Hippocampal formation (tissue), 2 donors: Measurements from ENCODE around the gene FMN2.
"Not testable (repeated sequence)": the region's sequence is repeated elsewhere in the genome, so short reads cannot be mapped to it uniquely, and the experiment has no call there.

Source experiments
- DNase-seq, 2 donors: peaks; one replicate each; lab custom pipeline; 2025; lab: John Stamatoyannopoulos, UW

FMN2 gene

GRCh38 chr1:240362826-240363225, 271.1 kb downstream of the FMN2 start:
- DNase-seq: no peak

- no peak for DNase-seq
Observed at GRCh38 chr1:240363315-240363714, 271.6 kb downstream of the FMN2 start.

- no peak for DNase-seq
Observed at GRCh38 chr1:240363914-240364313, 272.2 kb downstream of the FMN2 start.

DNA sequence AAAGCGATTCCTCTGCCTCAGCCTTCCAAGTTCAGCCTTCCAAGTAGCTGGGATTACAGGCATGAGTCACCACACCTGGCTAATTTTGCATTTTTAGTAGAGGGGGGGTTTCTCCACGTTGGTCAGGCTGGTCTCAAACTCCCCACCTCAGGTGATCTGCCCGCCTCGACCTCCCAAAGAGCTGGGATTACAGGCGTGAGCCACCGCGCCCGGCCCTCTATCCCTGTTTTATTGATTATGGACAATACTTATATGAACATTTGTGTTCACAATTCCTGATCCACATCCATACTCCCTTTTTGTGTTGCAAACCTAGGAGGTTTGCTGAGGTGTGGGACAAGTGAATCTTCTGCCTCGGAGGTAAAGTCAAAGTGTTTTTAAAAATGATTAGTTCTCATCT, 275.0 kb downstream of the FMN2 start:
- no peak for DNase-seq

GRCh38 chr1:240385551-240385950, 293.9 kb downstream of the FMN2 start:
- no peak for DNase-seq

DNA sequence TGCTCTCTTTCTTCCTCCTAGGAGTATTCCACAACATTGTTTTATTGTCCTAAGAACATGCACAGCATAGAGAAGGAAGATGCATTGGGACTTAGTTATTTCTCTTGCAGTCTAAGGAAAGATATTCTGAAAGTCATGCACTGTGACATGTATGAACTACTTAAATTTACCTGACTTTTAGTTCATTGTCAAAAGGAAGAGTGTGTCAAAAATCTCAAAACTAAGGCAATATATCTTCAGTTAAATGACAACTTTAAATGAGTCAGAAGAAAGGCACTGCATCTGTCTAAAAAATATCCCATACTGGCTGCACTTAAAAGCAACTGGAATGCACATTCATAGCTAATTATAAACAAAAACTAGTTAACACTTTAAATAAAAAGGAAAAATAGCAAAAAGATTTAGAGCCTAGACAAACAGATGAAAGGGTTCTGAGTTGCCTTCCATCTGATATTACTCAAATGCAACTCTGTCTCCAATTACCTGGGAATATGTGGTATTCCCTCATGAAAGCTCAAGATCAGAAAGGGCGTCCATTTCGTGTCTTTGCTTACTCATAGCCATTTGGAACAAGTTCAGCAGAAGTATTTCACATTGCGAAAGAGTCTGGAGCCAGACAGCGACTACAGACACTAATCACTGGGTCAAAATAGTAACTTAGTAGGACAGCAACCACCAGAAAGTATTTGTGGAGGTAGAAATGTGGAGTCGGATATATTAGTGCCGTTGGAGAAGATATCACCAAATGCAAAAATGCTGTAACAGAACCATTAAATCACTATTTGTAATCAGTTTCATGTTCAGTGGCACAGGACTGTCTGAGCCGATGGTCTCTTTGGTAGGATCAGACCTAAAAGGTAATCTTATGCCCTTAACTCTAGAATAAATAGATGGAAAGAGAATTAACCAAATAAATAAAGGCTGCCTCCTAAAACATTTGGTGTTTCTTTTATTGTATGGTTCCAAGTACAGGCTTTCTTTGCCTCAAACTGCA, 294.6 kb downstream of the FMN2 start:
- no peak for DNase-seq

- DNase-seq: no peak
Observed at GRCh38 chr1:240387051-240387450, 295.4 kb downstream of the FMN2 start.

DNA sequence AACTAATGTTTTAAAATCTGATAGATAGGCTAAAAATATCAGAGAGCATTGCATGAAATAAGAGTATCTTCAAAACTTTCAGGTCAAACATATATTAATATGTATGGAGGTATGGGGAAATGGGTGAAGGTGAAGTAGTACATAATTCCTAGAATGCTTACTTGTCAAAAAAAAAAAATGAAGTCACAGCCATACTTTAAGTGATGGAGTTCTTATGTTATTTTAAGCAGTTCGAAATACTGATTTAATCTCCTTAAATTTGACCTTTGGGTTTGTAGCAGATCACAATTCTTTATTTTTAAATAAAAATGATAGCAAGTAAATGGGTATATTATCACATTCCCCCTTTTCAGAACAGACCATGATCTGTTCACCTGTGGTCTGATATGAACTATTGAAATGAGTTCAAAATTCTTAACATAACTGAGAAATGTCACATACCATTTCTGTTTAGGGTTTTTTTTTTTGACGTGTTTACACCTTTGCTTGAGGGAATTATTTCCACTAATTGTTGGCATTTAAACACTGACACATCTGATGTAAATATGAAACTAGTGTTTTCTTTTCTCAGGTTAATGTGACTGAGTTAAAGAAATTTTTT, 300.1 kb downstream of the FMN2 start:
- DNase-seq: no peak

DNA sequence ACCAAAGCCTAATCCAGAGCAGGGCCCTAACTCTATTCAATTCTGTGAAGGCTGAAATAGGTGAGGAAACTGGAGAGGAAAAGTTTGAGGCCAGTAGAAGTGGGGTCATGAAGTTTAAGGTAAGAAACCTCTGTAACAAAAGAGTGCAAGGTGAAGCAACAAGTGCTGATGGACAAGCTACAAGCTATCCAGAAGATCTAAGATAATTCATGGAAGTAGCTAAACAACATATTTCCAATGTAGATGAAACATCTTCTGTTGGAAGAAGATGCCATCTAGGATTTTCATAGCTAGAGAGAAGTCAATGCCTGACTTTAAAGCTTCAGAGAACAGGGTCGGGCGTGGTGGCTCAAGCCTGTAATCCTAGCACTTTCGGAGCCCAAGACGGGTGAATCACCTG, 302.7 kb downstream of the FMN2 start:
- DNase-seq: no peak

GRCh38 chr1:240395336-240395735, 303.7 kb downstream of the FMN2 start:
- DNase-seq: no peak

GRCh38 chr1:240399381-240399780, 307.7 kb downstream of the FMN2 start:
- DNase-seq: peak in 1 of 2 donors; percentile 53

DNA sequence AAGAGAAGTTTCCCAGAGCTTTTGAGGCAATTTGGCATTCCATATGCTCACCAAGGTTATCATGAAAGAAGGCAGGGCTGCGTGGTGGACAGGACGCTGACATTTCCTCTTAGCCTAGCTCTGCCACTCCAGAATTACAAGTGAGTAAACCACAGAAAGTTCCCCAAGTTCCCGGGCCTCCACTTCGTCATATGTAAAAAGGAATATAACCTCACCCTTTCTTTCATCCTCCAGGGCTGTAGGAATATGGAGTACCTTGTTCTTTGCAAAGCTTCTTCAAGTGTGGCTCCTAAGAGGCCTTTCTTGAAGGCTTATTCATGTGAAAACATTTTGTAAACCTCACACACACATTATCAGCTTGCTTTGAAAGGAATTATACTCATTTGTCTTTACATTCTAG, 310.0 kb downstream of the FMN2 start:
- DNase-seq: no peak

GRCh38 chr1:240402326-240402725, 310.6 kb downstream of the FMN2 start:
- DNase-seq: no peak

DNA sequence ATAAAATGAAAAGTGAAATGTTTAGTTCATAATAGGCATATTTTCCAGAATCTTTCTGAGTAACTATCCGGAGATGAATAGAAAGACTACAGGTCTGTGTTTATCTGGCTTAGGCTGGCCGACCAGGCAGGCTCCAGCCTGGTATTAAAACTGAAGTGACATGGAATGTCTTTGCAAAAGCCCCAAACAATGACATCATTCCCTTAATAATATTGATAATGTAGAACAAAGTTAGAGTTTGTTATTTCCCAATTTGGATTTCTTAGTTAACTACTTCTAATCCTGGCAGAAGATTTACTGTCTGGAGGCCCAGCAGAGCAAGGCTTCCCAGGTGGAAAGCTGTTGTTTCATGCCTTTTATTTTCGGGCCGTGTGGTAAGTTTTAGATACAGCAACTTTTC, 312.6 kb downstream of the FMN2 start:
- DNase-seq: no peak

DNA sequence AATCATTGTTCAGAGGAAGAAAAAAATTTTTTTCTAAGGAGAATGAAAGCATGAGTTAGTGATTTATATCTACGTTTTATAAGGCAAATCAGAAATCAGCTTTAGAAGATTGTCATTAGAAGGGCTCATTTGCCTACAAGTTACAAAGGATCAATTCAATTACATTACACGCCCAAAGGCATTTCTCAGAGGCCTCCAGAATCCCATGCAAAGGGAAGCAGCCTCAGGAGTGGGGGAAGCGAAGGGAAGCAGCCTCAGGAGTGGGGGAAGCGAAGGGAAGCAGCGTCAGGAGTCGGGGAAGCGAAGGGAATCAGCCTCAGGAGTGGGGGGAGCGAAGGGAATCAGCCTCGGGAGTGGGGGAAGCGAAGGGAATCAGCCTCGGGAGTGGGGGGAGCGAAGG, 314.1 kb downstream of the FMN2 start:
- DNase-seq: no peak

DNA sequence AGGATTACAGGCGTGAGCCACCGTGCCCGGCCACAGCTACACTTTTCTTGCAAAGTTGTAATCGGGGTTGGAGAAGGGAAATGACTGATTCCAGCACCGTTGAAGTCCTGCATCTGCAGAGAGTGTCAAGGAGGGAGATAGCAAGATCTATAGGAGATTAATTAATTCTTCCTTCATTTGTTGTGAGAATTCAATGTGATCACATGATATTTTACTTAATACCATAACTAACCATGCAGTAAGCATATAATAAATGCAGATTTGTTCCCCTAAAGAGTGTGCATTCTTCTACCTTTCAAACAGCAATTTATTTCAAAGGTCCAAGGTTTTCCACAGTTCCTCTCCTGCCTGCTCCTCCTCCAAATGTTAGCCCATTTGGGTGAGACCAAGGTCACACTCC, 315.7 kb downstream of the FMN2 start:
- no peak for DNase-seq

GRCh38 chr1:240409615-240410014, 317.9 kb downstream of the FMN2 start:
- no peak for DNase-seq

DNA sequence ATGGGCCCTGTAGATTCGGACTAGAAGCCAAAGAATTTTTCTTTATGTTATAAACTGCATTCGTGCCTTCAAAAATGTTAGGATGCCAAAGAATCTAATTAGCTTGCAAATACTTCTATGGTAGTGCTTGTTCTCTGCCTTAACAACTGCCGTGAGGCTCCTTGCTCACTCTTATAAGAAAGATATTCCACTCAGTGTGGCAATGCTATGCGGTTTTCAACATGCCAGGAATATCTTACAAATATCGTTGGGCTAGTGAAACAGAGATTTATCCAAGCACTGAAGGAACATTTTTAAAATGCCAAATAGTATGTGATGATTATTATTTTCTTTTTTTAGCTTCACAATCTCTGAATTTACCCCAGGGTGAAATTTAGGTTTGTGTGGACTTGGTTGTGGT, 322.0 kb downstream of the FMN2 start:
- DNase-seq: no peak

DNA sequence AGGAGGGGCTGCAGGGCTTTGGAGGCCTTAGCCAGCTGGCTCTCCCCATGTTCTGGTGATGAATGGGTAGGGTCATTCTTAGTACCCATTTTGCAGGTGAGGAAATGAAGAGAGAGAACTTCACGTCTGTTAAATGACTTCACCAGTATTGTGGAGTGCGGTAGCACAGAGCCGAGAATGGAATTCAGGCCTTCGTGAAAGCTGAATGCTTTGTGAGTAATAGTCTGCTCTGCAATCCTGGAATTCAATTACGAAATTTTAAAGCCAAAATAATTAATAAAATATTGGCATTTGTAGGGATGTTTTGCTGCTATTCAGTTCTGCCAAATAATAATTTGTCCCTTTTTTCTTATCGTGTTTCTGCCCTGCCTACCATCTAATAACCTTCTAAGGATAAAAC, 322.6 kb downstream of the FMN2 start:
- no peak for DNase-seq

DNA sequence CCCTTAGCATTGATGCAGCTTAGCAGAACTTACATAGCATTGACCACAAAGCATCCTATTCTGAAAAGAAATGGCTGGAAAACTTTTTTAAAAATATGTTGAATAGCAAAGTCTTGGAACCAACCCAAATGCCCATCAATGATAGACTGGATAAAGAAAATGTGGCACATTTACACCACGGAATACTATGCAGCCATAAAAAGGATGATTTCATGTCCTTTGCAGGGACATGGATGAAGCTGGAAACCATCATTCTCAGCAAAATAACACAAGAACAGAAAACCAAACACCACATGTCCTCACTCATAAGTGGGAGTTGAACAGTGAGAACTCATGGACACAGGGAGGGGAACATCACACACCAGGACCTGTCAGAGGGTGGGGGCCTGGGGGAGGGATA, 323.3 kb downstream of the FMN2 start:
- DNase-seq: not testable (repeated sequence)

GRCh38 chr1:240415532-240415931, 323.8 kb downstream of the FMN2 start:
- DNase-seq: no peak

DNA sequence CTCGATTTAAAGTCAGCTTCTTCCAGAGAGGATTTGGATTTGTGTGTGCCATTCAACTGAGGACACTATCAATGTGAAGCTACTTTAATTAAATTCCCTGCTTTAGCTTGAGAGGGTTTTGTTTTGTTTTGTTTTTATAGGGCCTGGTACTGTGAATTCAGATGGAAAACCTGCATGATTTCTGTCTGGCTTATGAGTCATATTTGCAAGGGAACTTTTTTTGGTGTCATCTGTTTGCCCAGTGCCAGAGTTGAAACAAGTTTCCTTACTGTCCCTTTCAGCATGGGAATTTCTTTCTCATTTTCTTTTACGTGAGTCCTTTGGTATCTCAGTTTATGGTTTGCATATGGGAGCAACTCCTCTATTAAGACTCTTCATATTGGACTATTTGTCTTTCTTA, 325.6 kb downstream of the FMN2 start:
- DNase-seq: no peak

DNA sequence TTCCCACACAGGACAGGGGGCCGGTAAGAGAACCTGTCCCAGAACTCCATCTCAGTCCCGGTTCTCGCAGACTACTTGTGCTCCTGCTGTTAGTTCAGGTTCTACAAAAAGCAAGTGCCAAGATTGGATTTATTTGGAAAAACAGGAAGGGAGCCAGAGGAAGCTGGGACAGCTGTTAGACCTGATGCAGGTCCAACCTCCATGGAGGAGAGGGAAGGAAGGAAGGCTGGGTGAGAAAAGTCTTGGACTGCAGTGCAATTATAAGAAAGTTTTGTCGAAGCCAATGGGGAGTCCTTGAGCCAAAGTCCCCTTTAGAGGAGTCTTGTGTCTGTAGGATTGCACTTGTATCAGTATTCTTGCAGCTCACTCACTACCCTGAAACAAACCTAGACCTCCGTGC, 329.1 kb downstream of the FMN2 start:
- DNase-seq: no peak
